Fibroblast of skin of back (primary cell): ENCODE data around the gene SLC35G4.
A peak's percentile ranks its signal among the peaks of the same experiment; 100 is the strongest.
"Not testable (repeated sequence)": the region's sequence is repeated elsewhere in the genome, so short reads cannot be mapped to it uniquely, and the experiment has no call there.

Source experiments
- DNase-seq: peaks from one replicate; pipeline ENCODE4 v3.0.0-alpha.2; 2013

Gene SLC35G4

GRCh38 chr18:11614042-11614441 lies 4.6 kb downstream of the SLC35G4 start:
- DNase-seq: not testable (repeated sequence)

GRCh38 chr18:11614981-11615380 lies 5.6 kb downstream of the SLC35G4 start:
- DNase-seq: not testable (repeated sequence)

- DNase-seq: not testable (repeated sequence)
These were observed 37.9 kb downstream of the SLC35G4 start for GRCh38 chr18:11647310-11647709.

- DNase-seq: not testable (repeated sequence)
These were observed 38.4 kb downstream of the SLC35G4 start for GRCh38 chr18:11647804-11648203.

GRCh38 chr18:11649839-11650238 lies 40.4 kb downstream of the SLC35G4 start:
- DNase-seq: no peak

GRCh38 chr18:11651899-11652298 lies 42.5 kb downstream of the SLC35G4 start:
- DNase-seq: no peak

- no peak for DNase-seq
These were observed 44.1 kb downstream of the SLC35G4 start for GRCh38 chr18:11653521-11653920.

- DNase-seq: peak; percentile 28
These were observed 45.6 kb downstream of the SLC35G4 start for GRCh38 chr18:11654736-11655605.

- no peak for DNase-seq
These were observed 46.2 kb downstream of the SLC35G4 start for GRCh38 chr18:11655606-11655932.

- DNase-seq: no peak
These were observed 47.8 kb downstream of the SLC35G4 start for GRCh38 chr18:11657152-11657551.

GRCh38 chr18:11657554-11657953 lies 48.2 kb downstream of the SLC35G4 start:
- no peak for DNase-seq

- no peak for DNase-seq
These were observed 48.6 kb downstream of the SLC35G4 start for GRCh38 chr18:11658019-11658418.

GRCh38 chr18:11658989-11659388 lies 49.6 kb downstream of the SLC35G4 start:
- no peak for DNase-seq
